Breast epithelium (tissue), 3 donors: ENCODE measurements around the gene THSD7B.

Source experiments
- CTCF ChIP-seq, 3 donors: fragments of 450-650 bp; IDR thresholded peaks; one replicate each; pipeline ENCODE4 v1.5.1; 2016 to 2017; ENCODE audit warnings: antibody characterized with exemption in 3 of 3, mild to moderate bottlenecking in 3 of 3, moderate library complexity in 3 of 3
- POLR2A ChIP-seq: fragments of 450-650 bp; IDR thresholded peaks from one replicate; pipeline ENCODE4 v1.6.1; 2016; ENCODE audit warnings: antibody characterized with exemption, mild to moderate bottlenecking, moderate library complexity
- POLR2AphosphoS5 ChIP-seq, 3 donors: sonication (generic); formaldehyde crosslinking; IDR thresholded peaks; one replicate each; pipeline ENCODE4 v1.6.1; 2017; ENCODE audit warnings: antibody characterized with exemption in 3 of 3

- TF ChIP-seq POLR2A: no peak
- no peak for TF ChIP-seq CTCF (IDR thresholded peaks at IDR 0.05)
- TF ChIP-seq POLR2AphosphoS5 (IDR thresholded peaks at IDR 0.05): no peak
These were observed 485.1 kb downstream of the THSD7B start for GRCh38 chr2:137250401-137250800.
